ENCODE results near the gene GPR22. TPM values are rescaled to one million over a fixed set of nuclear protein-coding genes. Genes with fewer than 3 reads are reported as not detected.

The GPR22 gene
- total and polyA plus RNA-seq, 3 donors from 2014 or later: 0.11 TPM; not detected in 2

DNA sequence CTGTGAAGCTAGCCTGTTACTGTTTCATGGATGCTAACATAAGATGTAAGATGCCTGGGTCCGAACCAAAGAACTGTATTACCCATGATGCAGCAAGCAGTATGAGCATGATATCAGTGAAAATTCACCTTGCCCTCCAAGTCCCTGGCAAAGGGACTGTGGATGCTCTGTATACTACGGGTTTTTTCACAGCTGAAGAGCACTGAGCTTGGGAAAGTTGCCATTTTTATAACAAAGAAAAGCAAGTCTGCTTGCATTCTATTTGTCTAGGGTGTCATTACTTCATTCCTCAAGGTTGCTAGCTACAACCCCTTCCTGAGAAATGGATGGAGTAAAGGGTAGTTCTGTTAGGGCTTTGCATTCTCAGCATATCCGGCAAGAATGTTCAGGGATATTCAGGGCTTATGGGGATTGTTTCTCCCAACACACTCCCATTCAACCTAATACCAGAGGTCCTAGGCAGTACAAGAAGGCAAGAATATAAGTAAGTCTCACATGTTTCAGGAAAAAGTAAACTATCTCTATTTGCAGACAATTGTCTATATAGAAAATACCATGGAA, 5.1 kb upstream of the GPR22 start:
- TF ChIP-seq POLR2A (IDR thresholded peaks at IDR 0.05): no peak
- TF ChIP-seq, protein P1, sequence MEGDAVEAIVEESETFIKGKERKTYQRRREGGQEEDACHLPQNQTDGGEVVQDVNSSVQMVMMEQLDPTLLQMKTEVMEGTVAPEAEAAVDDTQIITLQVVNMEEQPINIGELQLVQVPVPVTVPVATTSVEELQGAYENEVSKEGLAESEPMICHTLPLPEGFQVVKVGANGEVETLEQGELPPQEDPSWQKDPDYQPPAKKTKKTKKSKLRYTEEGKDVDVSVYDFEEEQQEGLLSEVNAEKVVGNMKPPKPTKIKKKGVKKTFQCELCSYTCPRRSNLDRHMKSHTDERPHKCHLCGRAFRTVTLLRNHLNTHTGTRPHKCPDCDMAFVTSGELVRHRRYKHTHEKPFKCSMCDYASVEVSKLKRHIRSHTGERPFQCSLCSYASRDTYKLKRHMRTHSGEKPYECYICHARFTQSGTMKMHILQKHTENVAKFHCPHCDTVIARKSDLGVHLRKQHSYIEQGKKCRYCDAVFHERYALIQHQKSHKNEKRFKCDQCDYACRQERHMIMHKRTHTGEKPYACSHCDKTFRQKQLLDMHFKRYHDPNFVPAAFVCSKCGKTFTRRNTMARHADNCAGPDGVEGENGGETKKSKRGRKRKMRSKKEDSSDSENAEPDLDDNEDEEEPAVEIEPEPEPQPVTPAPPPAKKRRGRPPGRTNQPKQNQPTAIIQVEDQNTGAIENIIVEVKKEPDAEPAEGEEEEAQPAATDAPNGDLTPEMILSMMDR (IDR thresholded peaks at IDR 0.05): no peak
- DNase-seq: no peak
- H3K4me1 ChIP-seq: no peaks in the 10 kb centered on the region
- WGBS, 2 donors: 82 to 85% methylated on average over 3 of the region's 3 CpGs
- H3K36me3 ChIP-seq (ENCODE audit: low read depth, missing control alignments): no peaks in the 10 kb centered on the region
- intact Hi-C loops (cut with DNase I; ENCODE audit: low total_unique reads): loop anchor here (10.0 kb wide), 1 partner anchor 260 kb away; no protein-coding TSS in a partner anchor
- H3K27me3 ChIP-seq: no peaks in the 10 kb centered on the region
- no peak overlapping the region for H3K27ac ChIP-seq
- H3K9me3 ChIP-seq: no peaks in the 10 kb centered on the region
- no peak overlapping the region for H3K4me3 ChIP-seq

DNA sequence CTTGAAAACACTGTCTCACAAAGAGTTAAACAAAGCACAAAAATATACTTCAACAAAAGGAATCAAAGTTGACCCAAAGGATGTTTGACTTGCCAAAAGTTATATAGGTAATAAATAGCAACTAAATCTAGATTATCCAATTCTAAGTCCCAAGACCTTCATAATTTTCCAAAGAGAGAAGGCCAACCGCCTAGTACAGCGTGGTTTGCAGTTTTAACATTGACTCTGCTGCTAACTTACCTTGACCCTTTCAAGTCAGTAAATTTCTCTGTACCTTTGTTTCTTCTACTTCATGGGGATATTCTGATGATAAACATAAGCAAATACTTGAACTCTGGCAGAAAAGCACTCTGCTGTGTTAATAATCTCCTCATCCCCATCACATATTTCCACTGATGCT, 1.9 kb upstream of the GPR22 start:
- intact Hi-C loops (cut with DNase I; ENCODE audit: low total_unique reads): loop anchor here (10.0 kb wide), 1 partner anchor 257 kb away; no protein-coding TSS in a partner anchor
- Histone ChIP-seq H3K27ac (no peak overlapping the region), H3K4me1 (no peaks in the 10 kb centered on the region), H3K4me3 (no peak overlapping the region), H3K27me3 (no peaks in the 10 kb centered on the region), H3K9me3 (no peaks in the 10 kb centered on the region), H3K36me3 (ENCODE audit: low read depth, missing control alignments) (no peaks in the 10 kb centered on the region)
- TF ChIP-seq, protein P1 (IDR thresholded peaks at IDR 0.05): no peak
- no peak for TF ChIP-seq POLR2A (IDR thresholded peaks at IDR 0.05)
- no peak for DNase-seq
- WGBS, 2 donors: 68 to 69% methylated on average over 2 of the region's 2 CpGs

DNA sequence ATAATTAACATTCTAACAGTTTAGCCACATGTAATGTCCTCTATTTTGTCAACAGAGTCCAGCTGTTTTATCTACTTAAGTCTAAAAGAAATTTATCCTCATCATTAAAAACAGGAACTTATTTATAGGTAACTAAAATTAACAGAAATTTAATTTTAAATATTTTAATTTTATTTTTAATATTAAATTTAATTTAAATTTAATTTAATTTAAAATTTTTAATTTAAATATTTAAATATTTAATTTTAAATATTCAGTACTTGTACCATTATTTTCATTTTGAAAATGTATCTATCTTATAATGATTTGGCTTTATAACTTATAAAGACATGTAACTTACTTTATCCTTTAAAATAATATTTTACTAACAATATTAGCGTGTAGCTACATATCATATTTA, 1.0 kb upstream of the GPR22 start:
- Histone ChIP-seq H3K4me1 (no peaks in the 10 kb centered on the region), H3K27ac (no peak overlapping the region), H3K9me3 (no peaks in the 10 kb centered on the region), H3K36me3 (ENCODE audit: low read depth, missing control alignments) (no peaks in the 10 kb centered on the region), H3K4me3 (no peak overlapping the region), H3K27me3 (no peaks in the 10 kb centered on the region)
- intact Hi-C loops (cut with DNase I; ENCODE audit: low total_unique reads): loop anchor here (10.0 kb wide), 1 partner anchor 256 kb away; no protein-coding TSS in a partner anchor
- 100% methylated on average over 1 of the region's 1 CpG for WGBS, 2 donors
- DNase-seq: no peak
- no peak for TF ChIP-seq POLR2A (IDR thresholded peaks at IDR 0.05)
- TF ChIP-seq, protein P1 (IDR thresholded peaks at IDR 0.05): no peak

DNA sequence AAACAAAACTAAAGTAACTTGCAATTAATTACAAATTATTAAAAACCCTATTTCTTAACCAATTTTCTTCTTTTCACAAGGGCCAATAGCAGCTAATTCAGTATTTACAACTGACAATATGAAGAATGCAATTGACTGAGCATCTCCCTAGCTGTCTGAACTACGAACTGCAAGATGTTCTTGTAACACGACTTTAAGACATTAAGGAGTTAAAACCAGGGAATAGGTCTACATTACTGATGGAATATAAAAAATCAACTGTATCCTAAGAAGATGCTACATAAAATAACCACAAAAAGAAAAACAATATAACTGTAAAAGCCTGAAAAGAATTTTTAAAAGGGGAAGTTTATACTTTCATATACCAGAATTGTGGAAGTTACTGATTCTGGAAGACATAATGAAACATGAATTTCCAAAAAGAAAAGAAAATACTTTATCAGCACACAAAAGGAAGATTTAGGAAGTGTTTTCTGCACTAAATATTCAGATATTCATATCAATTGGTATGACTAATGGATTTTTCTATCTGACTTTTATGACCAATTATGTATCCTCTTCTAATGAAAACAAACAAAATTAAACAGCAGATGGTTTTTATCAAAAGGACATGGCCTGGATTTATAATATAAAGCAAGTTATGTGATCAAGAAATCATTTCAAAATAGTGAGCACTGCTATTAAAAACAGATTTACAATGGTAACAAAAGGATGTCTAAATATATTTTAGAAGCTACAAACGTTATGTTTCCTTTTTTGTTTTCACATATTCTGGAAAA, 1.6 kb downstream of the GPR22 start:
- intact Hi-C loops (cut with DNase I; ENCODE audit: low total_unique reads): no loop called here
- Histone ChIP-seq H3K9me3 (no peaks in the 10 kb centered on the region), H3K27me3 (no peaks in the 10 kb centered on the region), H3K27ac (no peak overlapping the region), H3K36me3 (ENCODE audit: low read depth, missing control alignments) (no peaks in the 10 kb centered on the region), H3K4me3 (no peak overlapping the region), H3K4me1 (no peaks in the 10 kb centered on the region)
- no peak for DNase-seq
- WGBS, 2 donors: 68 to 77% methylated on average over 3 of the region's 3 CpGs
- TF ChIP-seq, protein P1 (IDR thresholded peaks at IDR 0.05): no peak
- TF ChIP-seq POLR2A (IDR thresholded peaks at IDR 0.05): no peak

Measured in testis (tissue), 3 donors.